Lung (tissue), 12 donors: ENCODE measurements around the gene PTPA. TPM values are rescaled to one million over a fixed set of nuclear protein-coding genes. Genes with fewer than 3 reads are reported as not detected.

Experiments used
- ATAC-seq: fragments of 200-7000 bp; cut with Tn5 transposase; one replicate; pipeline ENCODE4 v1.9.1; 2020; ENCODE audit warnings: moderate number of reproducible peaks; ENCODE audit not compliant: insufficient read depth, low FRiP score
- DNase-seq, 3 donors: peaks; one replicate each; pipeline ENCODE4 v3.0.0-alpha.2; 2013 to 2017
- H3K27ac ChIP-seq, 2 donors: one replicate each; pipeline ENCODE4 v1.5.1; 2013; ENCODE audit warnings: mild to moderate bottlenecking in 2 of 2, moderate library complexity in 2 of 2, control low read depth in 1 of 2, inconsistent platforms in 1 of 2, low read depth in 1 of 2, low read length in 1 of 2
- H3K27me3 ChIP-seq, 3 donors: one replicate each; pipeline ENCODE4 v1.5.1; 2013; ENCODE audit warnings: low read length in 2 of 3; ENCODE audit not compliant: control insufficient read depth in 3 of 3, insufficient read depth in 3 of 3
- H3K36me3 ChIP-seq, 4 donors: one replicate each; pipeline ENCODE4 v1.5.1; 2013; ENCODE audit warnings: low read length in 4 of 4, mild to moderate bottlenecking in 1 of 4, moderate library complexity in 1 of 4; ENCODE audit not compliant: control insufficient read depth in 4 of 4, insufficient read depth in 4 of 4
- H3K4me1 ChIP-seq, 5 donors: one replicate each; pipeline ENCODE4 v1.5.1; 2013; ENCODE audit warnings: low read length in 5 of 5, mild to moderate bottlenecking in 2 of 5, moderate library complexity in 1 of 5; ENCODE audit not compliant: control insufficient read depth in 5 of 5, insufficient read depth in 5 of 5
- H3K4me3 ChIP-seq: one replicate; pipeline ENCODE4 v1.5.1; 2013; ENCODE audit warnings: mild to moderate bottlenecking, control low read depth, moderate library complexity
- H3K9ac ChIP-seq, 2 donors: one replicate each; pipeline ENCODE4 v1.5.1; 2013; ENCODE audit warnings: low read length in 2 of 2, control low read depth in 1 of 2; ENCODE audit not compliant: insufficient read depth in 1 of 2
- H3K9me3 ChIP-seq, 4 donors: one replicate each; pipeline ENCODE4 v1.5.1; 2013; ENCODE audit warnings: low read length in 3 of 4, mild to moderate bottlenecking in 1 of 4, moderate library complexity in 1 of 4; ENCODE audit not compliant: control insufficient read depth in 4 of 4, insufficient read depth in 3 of 4
- CTCF ChIP-seq: IDR thresholded peaks from 2 replicates; pipeline ENCODE4 v1.5.1; 2012; ENCODE audit warnings: mild to moderate bottlenecking; ENCODE audit errors: control extremely low read depth, extremely low read depth
- WGBS, 2 donors: extraction: QIAGEN DNeasy Blood & Tissue Kit; methylation state at CpG; one replicate each; pipeline ENCODE4 v1.1.7; 2013; 5-methylcytosine and 5-hydroxymethylcytosine counted together
- polyA plus RNA-seq, 2 donors: library from polyadenylated mRNA; stranded (reverse); fragments of 200-250 nt; gene quantifications; one replicate each; pipeline ENCODE4 v1.2.1, GENCODE V29; 2013
- total RNA-seq, 2 donors: library from RNA; depleted of rRNA in 1 of 2; stranded (reverse); fragments of >200 nt in 1 of 2; gene quantifications; one replicate each; pipeline ENCODE4 v1.2.1, GENCODE V29; 2014 to 2021
- donor health status: control.
- donor health status: control.
- donor health status: Bipolar disorder and iron deficiency.
- donor health status: healthy.
- donor health status: DM: yes; HTN: yes; CAD: no.

Gene PTPA
- total and polyA plus RNA-seq, 4 donors = 62.5 to 145 (median 116) TPM

GRCh38 chr9:129113645-129114304, 2.6 kb downstream of the PTPA start:
- H3K27ac ChIP-seq = no peak overlapping the region
- TF ChIP-seq CTCF = no peak
- peaks cover 0 to 7% (median 5%) of the 10 kb centered on the region in 5 donors for H3K4me1 ChIP-seq
- no peak overlapping the region for H3K4me3 ChIP-seq
- H3K9ac ChIP-seq = no peak overlapping the region
- no peaks in the 10 kb centered on the region for H3K36me3 ChIP-seq
- no peaks in the 10 kb centered on the region for H3K9me3 ChIP-seq
- DNase-seq (no peak), ATAC-seq (no peak)
- WGBS, 2 donors = 66 to 87% methylated on average over 17 of the region's 17 CpGs
- no peaks in the 10 kb centered on the region for H3K27me3 ChIP-seq

- no peaks in the 10 kb centered on the region for H3K9me3 ChIP-seq
- no peak overlapping the region for H3K27ac ChIP-seq
- H3K9ac ChIP-seq = no peak overlapping the region
These were observed 7.6 kb downstream of the PTPA start for GRCh38 chr9:129118799-129119198.

GRCh38 chr9:129121483-129121882, 10.3 kb downstream of the PTPA start:
- WGBS, 2 donors = 65 to 76% methylated on average over 3 of the region's 3 CpGs
- peak; percentile 39 to 78 (median 72) for DNase-seq
- Histone ChIP-seq H3K9ac (no peak overlapping the region), H3K27me3 (no peaks in the 10 kb centered on the region), H3K27ac (no peak overlapping the region), H3K9me3 (no peaks in the 10 kb centered on the region), H3K4me1 (peaks cover 0 to 8% (median 0%) of the 10 kb centered on the region in 5 donors), H3K36me3 (peaks cover 8 to 33% (median 14%) of the 10 kb centered on the region in 4 donors), H3K4me3 (no peak overlapping the region)
- ATAC-seq = no peak
- TF ChIP-seq CTCF = no peak

More at GRCh38 chr9:129118799-129119198, 7.6 kb downstream of the PTPA start:
- H3K4me3 ChIP-seq = no peak overlapping the region
- 69 to 78% methylated on average over 4 of the region's 4 CpGs for WGBS, 2 donors
- peaks cover 0 to 8% (median 0%) of the 10 kb centered on the region in 5 donors for H3K4me1 ChIP-seq
- peaks cover 5 to 23% (median 5%) of the 10 kb centered on the region in 4 donors for H3K36me3 ChIP-seq
- ATAC-seq (no peak), DNase-seq (no peak)
- TF ChIP-seq CTCF = no peak
- no peaks in the 10 kb centered on the region for H3K27me3 ChIP-seq
